NCI-H1930 (cell line): ENCODE results near the gene ZC3H12D.
A peak's percentile ranks its signal among the peaks of the same experiment; 100 is the strongest.

Experiments used
- DNase-seq, 2 experiments: peaks; one replicate each; lab custom pipeline; 2025; lab: John Stamatoyannopoulos, UW

ZC3H12D gene

GRCh38 chr6:149443411-149444181 lies 41.2 kb downstream of the ZC3H12D start:
- DNase-seq = no peak

- DNase-seq = no peak
Measured at GRCh38 chr6:149441740-149442139, 43.1 kb downstream of the ZC3H12D start.

- DNase-seq = no peak
Measured at GRCh38 chr6:149440735-149441671, 43.8 kb downstream of the ZC3H12D start.

- no peak for DNase-seq
Measured at GRCh38 chr6:149439626-149440025, 45.2 kb downstream of the ZC3H12D start.

- DNase-seq = no peak
Measured at GRCh38 chr6:149438855-149439254, 46.0 kb downstream of the ZC3H12D start.

GRCh38 chr6:149437212-149437611 lies 47.6 kb downstream of the ZC3H12D start:
- no peak for DNase-seq

GRCh38 chr6:149436647-149437046 lies 48.2 kb downstream of the ZC3H12D start:
- DNase-seq = no peak

GRCh38 chr6:149435919-149436586 lies 48.8 kb downstream of the ZC3H12D start:
- no peak for DNase-seq

GRCh38 chr6:149433881-149434280 lies 50.9 kb downstream of the ZC3H12D start:
- no peak for DNase-seq

- DNase-seq = no peak
Measured at GRCh38 chr6:149433405-149433804, 51.4 kb downstream of the ZC3H12D start.

GRCh38 chr6:149431905-149432775 lies 52.7 kb downstream of the ZC3H12D start:
- peak; percentile 62 to 64 for DNase-seq

- DNase-seq = no peak
Measured at GRCh38 chr6:149429427-149430360, 55.1 kb downstream of the ZC3H12D start.

GRCh38 chr6:149428606-149429005 lies 56.2 kb downstream of the ZC3H12D start:
- DNase-seq = no peak

- DNase-seq = no peak
Measured at GRCh38 chr6:149425754-149426153, 59.1 kb downstream of the ZC3H12D start.

- no peak for DNase-seq
Measured at GRCh38 chr6:149425224-149425623, 59.6 kb downstream of the ZC3H12D start.

- no peak for DNase-seq
Measured at GRCh38 chr6:149423964-149424440, 60.8 kb downstream of the ZC3H12D start.

GRCh38 chr6:149422581-149422980 lies 62.2 kb downstream of the ZC3H12D start:
- no peak for DNase-seq

- DNase-seq = no peak
Measured at GRCh38 chr6:149421132-149421531, 63.7 kb downstream of the ZC3H12D start.

- no peak for DNase-seq
Measured at GRCh38 chr6:149419696-149420404, 65.0 kb downstream of the ZC3H12D start.
